ENCODE measurements around the gene VSTM2B.
"Not testable (repeated sequence)": the region's sequence is repeated elsewhere in the genome, so short reads cannot be mapped to it uniquely, and the experiment has no call there.

The VSTM2B gene

GRCh38 chr19:29552454-29553280 lies 26.9 kb downstream of the VSTM2B start:
- no peaks in the 10 kb centered on the region for H3K79me2 ChIP-seq (ENCODE audit: low read length)
- TF ChIP-seq EZH2phosphoT487 (IDR thresholded peaks at IDR 0.05; ENCODE audit: low read depth) (no peak), CTCF (IDR thresholded peaks at IDR 0.05; ENCODE audit: low read depth, low read length) (no peak)
- H4K20me1 ChIP-seq (ENCODE audit: insufficient read depth, low read length), result no peaks in the 10 kb centered on the region
- no peak overlapping the region for H3K27ac ChIP-seq (ENCODE audit: low read length)
- H3K4me3 ChIP-seq (ENCODE audit: low read length), result no peak overlapping the region
- H3K4me2 ChIP-seq (ENCODE audit: low read length), result no peak overlapping the region
- no peak overlapping the region for H3K9ac ChIP-seq (ENCODE audit: low read length)
- H2AFZ ChIP-seq (ENCODE audit: low read depth, low read length), result no peak overlapping the region
- H3K36me3 ChIP-seq (replicated peaks; ENCODE audit: low read depth, low read length), result no peaks in the 10 kb centered on the region
- H3K4me1 ChIP-seq (ENCODE audit: low read length), result peaks cover 18% of the 10 kb centered on the region
- peaks cover 12% of the 10 kb centered on the region for H3K27me3 ChIP-seq (ENCODE audit: low read depth, low read length)
- peaks cover 15% of the 10 kb centered on the region; the same call in 1 of the 2 replicates for H3K9me3 ChIP-seq (ENCODE audit: insufficient read depth, low read length)

GRCh38 chr19:29554149-29554548 lies 28.4 kb downstream of the VSTM2B start:
- Histone ChIP-seq H3K9me3 (ENCODE audit: insufficient read depth, low read length) (peaks cover 15% of the 10 kb centered on the region; the same call in 1 of the 2 replicates), H3K4me1 (ENCODE audit: low read length) (peaks cover 9% of the 10 kb centered on the region), H2AFZ (ENCODE audit: low read depth, low read length) (no peak overlapping the region), H3K4me3 (ENCODE audit: low read length) (no peak overlapping the region), H3K9ac (ENCODE audit: low read length) (no peak overlapping the region), H3K36me3 (replicated peaks; ENCODE audit: low read depth, low read length) (no peaks in the 10 kb centered on the region), H3K27me3 (ENCODE audit: low read depth, low read length) (peaks cover 12% of the 10 kb centered on the region), H4K20me1 (ENCODE audit: insufficient read depth, low read length) (no peaks in the 10 kb centered on the region), H3K4me2 (ENCODE audit: low read length) (no peak overlapping the region), H3K27ac (ENCODE audit: low read length) (no peak overlapping the region), H3K79me2 (ENCODE audit: low read length) (no peaks in the 10 kb centered on the region)
- TF ChIP-seq CTCF (IDR thresholded peaks at IDR 0.05; ENCODE audit: low read depth, low read length) (no peak), EZH2phosphoT487 (IDR thresholded peaks at IDR 0.05; ENCODE audit: low read depth) (no peak)

- H3K79me2 ChIP-seq (ENCODE audit: low read length); H3K36me3 ChIP-seq (replicated peaks; ENCODE audit: low read depth, low read length); H3K4me2 ChIP-seq (ENCODE audit: low read length); H3K9me3 ChIP-seq (ENCODE audit: insufficient read depth, low read length); H2AFZ ChIP-seq (ENCODE audit: low read depth, low read length); H3K27ac ChIP-seq (ENCODE audit: low read length); H3K4me1 ChIP-seq (ENCODE audit: low read length); H3K4me3 ChIP-seq (ENCODE audit: low read length); H3K9ac ChIP-seq (ENCODE audit: low read length); H4K20me1 ChIP-seq (ENCODE audit: insufficient read depth, low read length): not testable (repeated sequence)
- H3K27me3 ChIP-seq (ENCODE audit: low read depth, low read length), result peaks cover 17% of the 10 kb centered on the region
Observed at GRCh38 chr19:29559110-29559509, 33.3 kb downstream of the VSTM2B start.

GRCh38 chr19:29559743-29560142 lies 33.9 kb downstream of the VSTM2B start:
- no peak overlapping the region for H3K4me3 ChIP-seq (ENCODE audit: low read length)
- H4K20me1 ChIP-seq (ENCODE audit: insufficient read depth, low read length), result no peaks in the 10 kb centered on the region
- no peaks in the 10 kb centered on the region for H3K4me1 ChIP-seq (ENCODE audit: low read length)
- no peak overlapping the region for H3K4me2 ChIP-seq (ENCODE audit: low read length)
- H3K27me3 ChIP-seq (ENCODE audit: low read depth, low read length), result peaks cover 22% of the 10 kb centered on the region
- no peak for TF ChIP-seq EZH2phosphoT487 (IDR thresholded peaks at IDR 0.05; ENCODE audit: low read depth)
- TF ChIP-seq CTCF (IDR thresholded peaks at IDR 0.05; ENCODE audit: low read depth, low read length), result no peak
- peaks cover 6% of the 10 kb centered on the region; the same call in 1 of the 2 replicates for H3K9me3 ChIP-seq (ENCODE audit: insufficient read depth, low read length)
- no peak overlapping the region for H3K27ac ChIP-seq (ENCODE audit: low read length)
- H3K79me2 ChIP-seq (ENCODE audit: low read length), result no peaks in the 10 kb centered on the region
- H3K36me3 ChIP-seq (replicated peaks; ENCODE audit: low read depth, low read length), result no peaks in the 10 kb centered on the region
- no peak overlapping the region for H3K9ac ChIP-seq (ENCODE audit: low read length)
- H2AFZ ChIP-seq (ENCODE audit: low read depth, low read length), result no peak overlapping the region
